Loucy (cell line): ENCODE data around the gene HS6ST2.

Experiments used
- EZH2phosphoT487 ChIP-seq: fragments of 200-600 bp; IDR thresholded peaks from 2 replicates; pipeline ENCODE4 v1.6.1; 2018; ENCODE audit warnings: antibody characterized with exemption, mild to moderate bottlenecking, moderate library complexity, borderline replicate concordance
- TF ChIP-seq, protein P1 (sequence below): fragments of 200-600 bp; sonication (generic); conservative IDR thresholded peaks from 2 replicates; pipeline ENCODE4 v1.5.1; 2014; ENCODE audit warnings: mild to moderate bottlenecking, antibody characterized with exemption, low read length

DNA sequence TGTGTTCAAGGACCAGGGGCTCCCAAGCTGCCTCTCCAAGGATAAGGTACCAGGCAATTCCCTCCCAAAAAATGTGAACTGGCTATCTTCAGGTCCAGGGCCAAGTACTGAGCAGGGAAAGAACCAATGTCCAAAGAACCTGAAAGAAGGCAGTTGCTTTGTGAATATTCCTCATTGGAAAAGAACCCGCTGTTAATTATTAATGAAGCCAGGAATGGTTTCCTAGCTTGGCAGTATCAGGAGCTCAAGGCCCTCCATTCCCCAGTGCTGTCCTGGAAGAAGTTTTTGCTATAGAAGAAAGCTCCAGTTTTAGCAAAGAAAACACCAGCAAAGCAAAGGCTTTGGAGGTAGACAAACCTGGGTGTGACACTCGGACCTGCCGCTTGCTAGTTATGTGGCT is 339.6 kb downstream of the HS6ST2 start:
- TF ChIP-seq, protein P1, sequence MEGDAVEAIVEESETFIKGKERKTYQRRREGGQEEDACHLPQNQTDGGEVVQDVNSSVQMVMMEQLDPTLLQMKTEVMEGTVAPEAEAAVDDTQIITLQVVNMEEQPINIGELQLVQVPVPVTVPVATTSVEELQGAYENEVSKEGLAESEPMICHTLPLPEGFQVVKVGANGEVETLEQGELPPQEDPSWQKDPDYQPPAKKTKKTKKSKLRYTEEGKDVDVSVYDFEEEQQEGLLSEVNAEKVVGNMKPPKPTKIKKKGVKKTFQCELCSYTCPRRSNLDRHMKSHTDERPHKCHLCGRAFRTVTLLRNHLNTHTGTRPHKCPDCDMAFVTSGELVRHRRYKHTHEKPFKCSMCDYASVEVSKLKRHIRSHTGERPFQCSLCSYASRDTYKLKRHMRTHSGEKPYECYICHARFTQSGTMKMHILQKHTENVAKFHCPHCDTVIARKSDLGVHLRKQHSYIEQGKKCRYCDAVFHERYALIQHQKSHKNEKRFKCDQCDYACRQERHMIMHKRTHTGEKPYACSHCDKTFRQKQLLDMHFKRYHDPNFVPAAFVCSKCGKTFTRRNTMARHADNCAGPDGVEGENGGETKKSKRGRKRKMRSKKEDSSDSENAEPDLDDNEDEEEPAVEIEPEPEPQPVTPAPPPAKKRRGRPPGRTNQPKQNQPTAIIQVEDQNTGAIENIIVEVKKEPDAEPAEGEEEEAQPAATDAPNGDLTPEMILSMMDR, result no peak
- TF ChIP-seq EZH2phosphoT487, result no peak
